ENCODE measurements around the gene COPS2. TPM values are rescaled to one million over a fixed set of nuclear protein-coding genes. Genes with fewer than 3 reads are reported as not detected.

Gene COPS2
- polyA plus RNA-seq, 1 of the 3 experiments (the other 2 are of a cell fraction) = 21.3 TPM

DNA sequence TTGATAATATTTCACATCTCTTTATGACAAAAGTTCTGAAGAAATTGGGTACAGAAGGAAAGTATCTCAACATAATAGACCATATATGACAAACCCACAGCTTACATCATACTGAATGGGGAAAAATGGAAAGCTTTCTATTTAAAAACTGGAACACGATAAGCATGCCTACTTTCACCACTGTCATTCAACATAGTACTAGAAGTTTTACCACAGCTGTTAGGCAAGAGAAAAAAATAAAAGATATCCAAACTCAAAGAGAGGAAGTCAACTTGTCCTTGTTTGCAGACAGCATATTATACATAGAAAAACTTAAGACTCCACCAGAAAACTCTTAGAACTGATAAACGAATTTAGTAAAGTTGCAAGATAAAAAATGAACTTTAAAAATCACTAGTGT lies 40.3 kb downstream of the COPS2 start (continued):
- TF ChIP-seq, protein P1, sequence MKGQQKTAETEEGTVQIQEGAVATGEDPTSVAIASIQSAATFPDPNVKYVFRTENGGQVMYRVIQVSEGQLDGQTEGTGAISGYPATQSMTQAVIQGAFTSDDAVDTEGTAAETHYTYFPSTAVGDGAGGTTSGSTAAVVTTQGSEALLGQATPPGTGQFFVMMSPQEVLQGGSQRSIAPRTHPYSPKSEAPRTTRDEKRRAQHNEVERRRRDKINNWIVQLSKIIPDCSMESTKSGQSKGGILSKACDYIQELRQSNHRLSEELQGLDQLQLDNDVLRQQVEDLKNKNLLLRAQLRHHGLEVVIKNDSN (IDR thresholded peaks at IDR 0.05; ENCODE audit: borderline replicate concordance, low read depth) = no peak

DNA sequence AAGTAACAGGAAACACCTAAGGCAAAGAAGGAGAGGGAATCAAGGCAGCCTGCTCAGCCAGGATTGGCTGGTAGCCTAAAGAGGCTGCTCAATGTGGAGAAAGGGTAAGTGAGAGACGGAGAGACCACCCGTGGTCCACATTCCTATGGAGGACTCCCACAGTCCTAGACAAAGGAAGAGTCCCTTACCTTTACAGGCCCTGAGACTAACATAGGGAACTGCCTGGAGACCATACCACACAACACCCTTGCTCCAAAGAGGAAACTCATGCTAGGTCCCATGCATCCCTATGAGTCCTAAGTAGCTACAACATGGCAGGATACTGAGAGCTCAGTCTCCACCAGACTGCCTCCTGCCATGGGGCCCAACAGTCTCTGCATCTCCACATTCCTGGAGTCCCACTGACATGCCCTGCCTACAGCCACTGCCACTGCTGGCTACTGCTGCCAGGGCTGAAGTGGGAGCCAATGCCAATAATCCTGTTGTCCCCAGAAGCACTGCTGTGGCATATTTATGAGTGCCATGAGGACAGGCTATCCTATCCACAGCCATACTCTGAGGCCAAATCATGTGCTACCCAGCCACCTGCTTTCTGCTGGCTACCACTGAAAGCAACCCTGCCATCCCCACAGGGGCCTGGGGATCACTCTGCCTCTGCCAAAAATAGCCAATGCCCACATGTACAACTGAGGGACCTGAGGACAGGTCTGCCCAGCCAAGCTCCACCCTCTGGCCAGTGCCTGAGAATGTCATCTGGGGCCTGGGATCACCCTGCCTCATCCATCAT lies 45.0 kb downstream of the COPS2 start:
- CTCF ChIA-PET = interaction anchor here (1.8 kb wide), 1 partner anchor 35 kb away, joined by 4 read pairs; no protein-coding TSS in a partner anchor
- no peaks in the 10 kb centered on the region for H3K9me2 ChIP-seq
- H3F3A ChIP-seq (replicated peaks; ENCODE audit: insufficient read depth) = peaks cover 14% of the 10 kb centered on the region
- peaks cover 46 to 72% of the 10 kb centered on the region in 2 experiments for H3K36me3 ChIP-seq (replicated peaks in 1 of 2; ENCODE audit: control insufficient read depth in 1 of 2, insufficient read depth in 2 of 2, low read length in 1 of 2)
- no peak overlapping the region for H3K27ac ChIP-seq (ENCODE audit: low read depth in 2 of 2, low read length in 1 of 2)
- no peak overlapping the region for H3K4me3 ChIP-seq (ENCODE audit: low read depth in 2 of 2, low read length in 1 of 2)
- peaks cover 21% of the 10 kb centered on the region for H3K9me3 ChIP-seq
- no peaks in the 10 kb centered on the region for H4K20me1 ChIP-seq (ENCODE audit: insufficient read depth)
- 97% methylated on average over 2 of the region's 2 CpGs for WGBS (ENCODE audit: low lambda C conversion rate)
- no peak overlapping the region for H3K9ac ChIP-seq
- H3K4me1 ChIP-seq (ENCODE audit: control insufficient read depth in 1 of 2, insufficient read depth in 2 of 2, low read depth in 1 of 2, low read length in 1 of 2) = no peaks in the 10 kb centered on the region
- DNase-seq = no peak
- no peak for TF ChIP-seq RFX5 (IDR thresholded peaks at IDR 0.05; ENCODE audit: low read length)
- TF ChIP-seq, protein P2, sequence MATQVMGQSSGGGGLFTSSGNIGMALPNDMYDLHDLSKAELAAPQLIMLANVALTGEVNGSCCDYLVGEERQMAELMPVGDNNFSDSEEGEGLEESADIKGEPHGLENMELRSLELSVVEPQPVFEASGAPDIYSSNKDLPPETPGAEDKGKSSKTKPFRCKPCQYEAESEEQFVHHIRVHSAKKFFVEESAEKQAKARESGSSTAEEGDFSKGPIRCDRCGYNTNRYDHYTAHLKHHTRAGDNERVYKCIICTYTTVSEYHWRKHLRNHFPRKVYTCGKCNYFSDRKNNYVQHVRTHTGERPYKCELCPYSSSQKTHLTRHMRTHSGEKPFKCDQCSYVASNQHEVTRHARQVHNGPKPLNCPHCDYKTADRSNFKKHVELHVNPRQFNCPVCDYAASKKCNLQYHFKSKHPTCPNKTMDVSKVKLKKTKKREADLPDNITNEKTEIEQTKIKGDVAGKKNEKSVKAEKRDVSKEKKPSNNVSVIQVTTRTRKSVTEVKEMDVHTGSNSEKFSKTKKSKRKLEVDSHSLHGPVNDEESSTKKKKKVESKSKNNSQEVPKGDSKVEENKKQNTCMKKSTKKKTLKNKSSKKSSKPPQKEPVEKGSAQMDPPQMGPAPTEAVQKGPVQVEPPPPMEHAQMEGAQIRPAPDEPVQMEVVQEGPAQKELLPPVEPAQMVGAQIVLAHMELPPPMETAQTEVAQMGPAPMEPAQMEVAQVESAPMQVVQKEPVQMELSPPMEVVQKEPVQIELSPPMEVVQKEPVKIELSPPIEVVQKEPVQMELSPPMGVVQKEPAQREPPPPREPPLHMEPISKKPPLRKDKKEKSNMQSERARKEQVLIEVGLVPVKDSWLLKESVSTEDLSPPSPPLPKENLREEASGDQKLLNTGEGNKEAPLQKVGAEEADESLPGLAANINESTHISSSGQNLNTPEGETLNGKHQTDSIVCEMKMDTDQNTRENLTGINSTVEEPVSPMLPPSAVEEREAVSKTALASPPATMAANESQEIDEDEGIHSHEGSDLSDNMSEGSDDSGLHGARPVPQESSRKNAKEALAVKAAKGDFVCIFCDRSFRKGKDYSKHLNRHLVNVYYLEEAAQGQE (IDR thresholded peaks at IDR 0.05; ENCODE audit: low read depth, low read length) = no peak
- TF ChIP-seq FOXJ3 (CRISPR knock-in tag; IDR thresholded peaks at IDR 0.05) = no peak
- TF ChIP-seq MXI1 (IDR thresholded peaks at IDR 0.05; ENCODE audit: low read depth, low read length) = no peak
- no peak for TF ChIP-seq GABPA (IDR thresholded peaks at IDR 0.05; ENCODE audit: low read depth)
- no peak for TF ChIP-seq NRF1 (IDR thresholded peaks at IDR 0.05; ENCODE audit: low read depth, low read length)
- TF ChIP-seq, protein P1 (IDR thresholded peaks at IDR 0.05; ENCODE audit: borderline replicate concordance, low read depth) = no peak
- no peak for TF ChIP-seq YY1 (IDR thresholded peaks at IDR 0.05; ENCODE audit: low read depth)
- TF ChIP-seq, protein P3, sequence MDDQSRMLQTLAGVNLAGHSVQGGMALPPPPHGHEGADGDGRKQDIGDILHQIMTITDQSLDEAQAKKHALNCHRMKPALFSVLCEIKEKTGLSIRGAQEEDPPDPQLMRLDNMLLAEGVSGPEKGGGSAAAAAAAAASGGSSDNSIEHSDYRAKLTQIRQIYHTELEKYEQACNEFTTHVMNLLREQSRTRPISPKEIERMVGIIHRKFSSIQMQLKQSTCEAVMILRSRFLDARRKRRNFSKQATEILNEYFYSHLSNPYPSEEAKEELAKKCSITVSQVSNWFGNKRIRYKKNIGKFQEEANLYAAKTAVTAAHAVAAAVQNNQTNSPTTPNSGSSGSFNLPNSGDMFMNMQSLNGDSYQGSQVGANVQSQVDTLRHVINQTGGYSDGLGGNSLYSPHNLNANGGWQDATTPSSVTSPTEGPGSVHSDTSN (IDR thresholded peaks at IDR 0.05) = no peak
- TF ChIP-seq, protein P4, sequence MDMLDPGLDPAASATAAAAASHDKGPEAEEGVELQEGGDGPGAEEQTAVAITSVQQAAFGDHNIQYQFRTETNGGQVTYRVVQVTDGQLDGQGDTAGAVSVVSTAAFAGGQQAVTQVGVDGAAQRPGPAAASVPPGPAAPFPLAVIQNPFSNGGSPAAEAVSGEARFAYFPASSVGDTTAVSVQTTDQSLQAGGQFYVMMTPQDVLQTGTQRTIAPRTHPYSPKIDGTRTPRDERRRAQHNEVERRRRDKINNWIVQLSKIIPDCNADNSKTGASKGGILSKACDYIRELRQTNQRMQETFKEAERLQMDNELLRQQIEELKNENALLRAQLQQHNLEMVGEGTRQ (IDR thresholded peaks at IDR 0.05; ENCODE audit: borderline replicate concordance, low read depth, low read length) = no peak
- no peak for TF ChIP-seq TAF1 (IDR thresholded peaks at IDR 0.05; ENCODE audit: borderline replicate concordance, low read depth, low read length)
- TF ChIP-seq NFIC (IDR thresholded peaks at IDR 0.05; ENCODE audit: borderline replicate concordance) = no peak
- TF ChIP-seq, protein P5, sequence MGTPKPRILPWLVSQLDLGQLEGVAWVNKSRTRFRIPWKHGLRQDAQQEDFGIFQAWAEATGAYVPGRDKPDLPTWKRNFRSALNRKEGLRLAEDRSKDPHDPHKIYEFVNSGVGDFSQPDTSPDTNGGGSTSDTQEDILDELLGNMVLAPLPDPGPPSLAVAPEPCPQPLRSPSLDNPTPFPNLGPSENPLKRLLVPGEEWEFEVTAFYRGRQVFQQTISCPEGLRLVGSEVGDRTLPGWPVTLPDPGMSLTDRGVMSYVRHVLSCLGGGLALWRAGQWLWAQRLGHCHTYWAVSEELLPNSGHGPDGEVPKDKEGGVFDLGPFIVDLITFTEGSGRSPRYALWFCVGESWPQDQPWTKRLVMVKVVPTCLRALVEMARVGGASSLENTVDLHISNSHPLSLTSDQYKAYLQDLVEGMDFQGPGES (IDR thresholded peaks at IDR 0.05; ENCODE audit: low read depth, low read length) = no peak
- TF ChIP-seq POLR2AphosphoS5 (IDR thresholded peaks at IDR 0.05; ENCODE audit: low read depth, low read length) = no peak
- no peak for TF ChIP-seq TCF12 (IDR thresholded peaks at IDR 0.05)
- TF ChIP-seq FOSL2 (IDR thresholded peaks at IDR 0.05; ENCODE audit: borderline replicate concordance, low read depth) = no peak
- no peak for TF ChIP-seq EZH2phosphoT487 (IDR thresholded peaks at IDR 0.05; ENCODE audit: borderline replicate concordance, low read depth)
- no peak for TF ChIP-seq CHD2 (IDR thresholded peaks at IDR 0.05; ENCODE audit: low read length, partially characterized antibody)
- H3K4me2 ChIP-seq = no peak overlapping the region
- no peaks in the 10 kb centered on the region for H3K27me3 ChIP-seq (ENCODE audit: insufficient read depth)
- POLR2A ChIA-PET = no interaction called here
- peaks cover 7% of the 10 kb centered on the region for H3K79me2 ChIP-seq (ENCODE audit: insufficient read depth)
- no peak overlapping the region for H2AFZ ChIP-seq (ENCODE audit: low read depth)

All from SK-N-SH (cell line).